Chondrocyte (in vitro differentiated cells): Measurements from ENCODE around the gene PAM16. TPM values are rescaled to one million over a fixed set of nuclear protein-coding genes. Genes with fewer than 3 reads are reported as not detected.

ENCODE experiments used
- DNase-seq: peaks from one replicate; pipeline ENCODE4 v3.0.0; 2021; ENCODE audit warnings: mixed read lengths, low spot score
- H3K27ac Mint-ChIP-seq: one replicate; pipeline ENCODE4 v1.8.0; 2021; ENCODE audit warnings: mild to moderate bottlenecking, moderate library complexity, mixed read lengths; ENCODE audit not compliant: unreplicated experiment
- H3K27me3 Mint-ChIP-seq: 2 replicates; pipeline ENCODE4 v1.8.0; 2021; ENCODE audit warnings: low read depth, mixed read lengths
- H3K36me3 Mint-ChIP-seq: 2 replicates; pipeline ENCODE4 v1.8.0; 2021; ENCODE audit warnings: low read depth, mixed read lengths
- H3K4me1 Mint-ChIP-seq: 2 replicates; pipeline ENCODE4 v1.8.0; 2021; ENCODE audit warnings: low read depth, mild to moderate bottlenecking, mixed read lengths
- H3K4me3 Mint-ChIP-seq: one replicate; pipeline ENCODE4 v1.8.0; 2021; ENCODE audit warnings: mild to moderate bottlenecking, moderate library complexity, mixed read lengths; ENCODE audit not compliant: unreplicated experiment
- H3K9me3 Mint-ChIP-seq: 2 replicates; pipeline ENCODE4 v1.8.0; 2021; ENCODE audit warnings: low read depth, mixed read lengths
- total RNA-seq: library from RNA; stranded (reverse); gene quantifications from 3 replicates; pipeline ENCODE4 v1.2.1, GENCODE V29; 2021
- TF ChIP-seq, protein P1 (sequence below): fragments of 200-600 bp; sonication (generic); IDR thresholded peaks from 2 replicates; pipeline ENCODE4 v1.5.0; 2021; ENCODE audit warnings: antibody characterized with exemption, mild to moderate bottlenecking, moderate library complexity

PAM16 gene
- total RNA-seq, 1 donor from 2014 or later: 24.4 TPM

DNA sequence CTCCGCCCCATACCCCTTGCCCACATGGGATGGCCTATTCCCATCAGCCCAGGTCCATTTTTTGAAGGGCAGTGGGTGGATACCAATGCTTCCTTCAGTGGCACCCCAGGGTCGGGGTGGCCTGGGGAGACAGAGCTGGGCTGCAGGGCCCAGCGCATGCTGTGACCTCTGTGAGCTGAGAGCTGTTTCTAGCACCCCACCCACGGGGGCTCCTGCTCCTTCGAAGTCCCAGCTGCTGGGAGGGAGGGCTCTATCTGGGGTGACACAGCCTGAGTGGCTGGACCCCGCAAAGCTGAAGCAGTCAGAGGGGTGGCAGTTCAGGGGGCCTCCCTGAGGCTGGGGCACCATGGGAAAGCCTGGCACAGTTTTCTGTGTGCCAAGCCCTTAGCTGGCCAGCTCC lies 10.7 kb downstream of the PAM16 start:
- Mint-ChIP-seq H3K9me3 (no peaks in the 10 kb centered on the region), H3K36me3 (peaks cover 4% of the 10 kb centered on the region), H3K27me3 (no peaks in the 10 kb centered on the region), H3K4me1 (peaks cover 11% of the 10 kb centered on the region), H3K27ac (no peak overlapping the region), H3K4me3 (no peak overlapping the region)
- DNase-seq: no peak
- TF ChIP-seq, protein P1, sequence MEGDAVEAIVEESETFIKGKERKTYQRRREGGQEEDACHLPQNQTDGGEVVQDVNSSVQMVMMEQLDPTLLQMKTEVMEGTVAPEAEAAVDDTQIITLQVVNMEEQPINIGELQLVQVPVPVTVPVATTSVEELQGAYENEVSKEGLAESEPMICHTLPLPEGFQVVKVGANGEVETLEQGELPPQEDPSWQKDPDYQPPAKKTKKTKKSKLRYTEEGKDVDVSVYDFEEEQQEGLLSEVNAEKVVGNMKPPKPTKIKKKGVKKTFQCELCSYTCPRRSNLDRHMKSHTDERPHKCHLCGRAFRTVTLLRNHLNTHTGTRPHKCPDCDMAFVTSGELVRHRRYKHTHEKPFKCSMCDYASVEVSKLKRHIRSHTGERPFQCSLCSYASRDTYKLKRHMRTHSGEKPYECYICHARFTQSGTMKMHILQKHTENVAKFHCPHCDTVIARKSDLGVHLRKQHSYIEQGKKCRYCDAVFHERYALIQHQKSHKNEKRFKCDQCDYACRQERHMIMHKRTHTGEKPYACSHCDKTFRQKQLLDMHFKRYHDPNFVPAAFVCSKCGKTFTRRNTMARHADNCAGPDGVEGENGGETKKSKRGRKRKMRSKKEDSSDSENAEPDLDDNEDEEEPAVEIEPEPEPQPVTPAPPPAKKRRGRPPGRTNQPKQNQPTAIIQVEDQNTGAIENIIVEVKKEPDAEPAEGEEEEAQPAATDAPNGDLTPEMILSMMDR: no peak

DNA sequence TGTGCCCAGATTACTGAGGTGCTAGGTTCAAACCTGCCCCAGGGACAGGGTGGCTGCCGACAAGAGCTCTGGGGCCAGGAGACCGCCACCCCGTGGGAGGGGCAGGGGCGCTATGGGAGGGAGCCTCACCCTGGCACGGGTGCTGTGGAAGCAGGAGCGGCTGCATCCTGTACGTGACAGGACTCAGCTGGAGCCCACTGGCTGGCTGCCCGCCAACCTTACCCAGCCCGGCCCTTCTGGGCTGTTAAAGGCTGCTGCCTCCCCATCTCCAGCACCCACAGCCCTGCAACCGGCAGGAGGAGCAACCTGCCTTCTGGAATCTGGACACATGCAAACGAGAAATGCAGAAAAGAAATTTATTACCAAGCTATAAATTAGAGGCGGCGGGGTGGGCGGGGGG lies 11.2 kb downstream of the PAM16 start:
- no peak overlapping the region for H3K27ac Mint-ChIP-seq
- DNase-seq: no peak

DNA sequence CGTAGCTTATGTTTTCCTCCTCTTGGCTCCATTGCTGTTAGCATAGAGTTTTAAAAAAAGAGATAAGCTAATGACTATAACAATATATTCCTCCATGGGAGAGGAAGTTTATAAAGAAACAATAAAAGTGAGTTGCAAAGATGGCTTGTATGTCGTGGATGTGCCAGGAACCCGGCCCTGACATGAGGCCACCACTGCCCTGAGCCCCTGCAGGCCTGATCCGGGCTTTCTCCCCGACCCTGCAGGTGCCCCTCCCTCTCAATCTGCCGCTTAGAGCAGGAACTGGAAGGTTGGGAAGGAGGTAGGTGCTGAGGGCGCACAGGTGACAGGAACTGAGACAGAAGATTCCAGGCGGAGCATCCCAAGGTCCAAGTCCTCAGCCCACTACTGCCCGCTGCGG lies 11.7 kb downstream of the PAM16 start:
- H3K36me3 Mint-ChIP-seq: peaks cover 8% of the 10 kb centered on the region
- TF ChIP-seq, protein P1: no peak
- H3K27ac Mint-ChIP-seq: peak overlapping the region; percentile 36
- no peak overlapping the region for H3K4me3 Mint-ChIP-seq
- H3K27me3 Mint-ChIP-seq: no peaks in the 10 kb centered on the region
- no peak for DNase-seq
- H3K4me1 Mint-ChIP-seq: peaks cover 11% of the 10 kb centered on the region
- H3K9me3 Mint-ChIP-seq: no peaks in the 10 kb centered on the region

More for the DNA sequence above, 11.2 kb downstream of the PAM16 start:
- Mint-ChIP-seq H3K4me1 (peaks cover 11% of the 10 kb centered on the region), H3K36me3 (peaks cover 6% of the 10 kb centered on the region), H3K9me3 (no peaks in the 10 kb centered on the region), H3K27me3 (no peaks in the 10 kb centered on the region), H3K4me3 (no peak overlapping the region)
- TF ChIP-seq, protein P1: peak; percentile 47

DNA sequence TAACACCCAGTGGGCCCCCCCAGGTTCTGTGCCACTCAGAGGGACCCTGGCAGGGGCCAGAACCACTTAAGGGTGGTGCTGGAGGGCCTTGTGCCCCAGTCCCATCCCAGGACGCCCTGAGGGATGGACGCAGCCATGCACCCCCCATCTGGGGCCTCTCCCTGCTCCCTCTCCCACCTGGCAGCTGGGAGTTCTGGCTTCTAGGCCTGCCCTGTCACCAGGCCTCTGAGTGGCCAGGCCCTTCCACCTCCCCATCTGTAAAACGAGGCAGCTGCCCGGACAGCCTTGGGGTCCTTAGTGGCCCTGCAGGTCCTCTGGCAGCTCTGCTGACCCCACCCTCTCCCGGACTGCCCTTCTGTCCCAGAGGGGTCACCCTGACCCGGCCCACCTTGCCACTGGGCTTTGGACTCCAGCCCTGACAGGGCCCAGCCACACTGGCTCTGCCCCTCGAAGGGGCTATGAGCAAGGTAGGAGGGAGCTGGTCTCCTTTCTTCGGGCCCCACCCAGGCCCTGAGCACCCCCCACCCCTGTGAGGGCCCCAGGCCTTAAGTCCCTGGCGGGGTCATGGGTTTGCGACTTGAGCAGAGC lies 12.3 kb downstream of the PAM16 start:
- Mint-ChIP-seq H3K9me3 (no peaks in the 10 kb centered on the region), H3K4me1 (peaks cover 11% of the 10 kb centered on the region), H3K36me3 (peaks cover 8% of the 10 kb centered on the region), H3K27me3 (no peaks in the 10 kb centered on the region), H3K4me3 (no peak overlapping the region), H3K27ac (peak overlapping the region; percentile 49)
- TF ChIP-seq, protein P1: no peak
- DNase-seq: no peak

DNA sequence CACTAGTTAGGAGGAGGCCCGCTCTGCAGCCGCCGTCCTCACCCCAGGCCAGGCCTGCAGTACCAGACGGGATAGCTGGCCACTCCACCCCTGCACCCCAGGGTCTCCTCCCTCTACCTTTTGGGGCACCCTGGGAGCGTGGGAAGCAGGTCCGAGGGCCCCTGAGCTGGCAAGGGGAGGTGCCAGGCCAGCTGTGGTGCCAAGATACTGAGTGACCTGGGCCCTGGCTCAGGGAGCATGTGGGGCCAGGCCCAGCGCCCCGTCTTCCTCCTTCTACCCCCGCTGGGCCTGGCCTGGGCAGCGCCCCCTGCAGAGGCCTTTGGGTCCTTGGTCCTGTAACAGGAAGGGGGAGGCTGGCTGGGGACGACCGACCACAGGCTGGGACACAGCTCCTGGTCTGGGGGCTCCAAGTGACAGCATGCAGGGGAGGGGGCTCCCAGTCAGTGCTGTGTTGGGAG lies 13.0 kb downstream of the PAM16 start:
- Mint-ChIP-seq H3K27ac (no peak overlapping the region), H3K36me3 (peaks cover 10% of the 10 kb centered on the region), H3K27me3 (no peaks in the 10 kb centered on the region), H3K4me1 (peaks cover 11% of the 10 kb centered on the region), H3K4me3 (no peak overlapping the region), H3K9me3 (no peaks in the 10 kb centered on the region)
- TF ChIP-seq, protein P1: no peak
- DNase-seq: no peak
